ENCODE measurements around the gene ZNF33B.

DNA sequence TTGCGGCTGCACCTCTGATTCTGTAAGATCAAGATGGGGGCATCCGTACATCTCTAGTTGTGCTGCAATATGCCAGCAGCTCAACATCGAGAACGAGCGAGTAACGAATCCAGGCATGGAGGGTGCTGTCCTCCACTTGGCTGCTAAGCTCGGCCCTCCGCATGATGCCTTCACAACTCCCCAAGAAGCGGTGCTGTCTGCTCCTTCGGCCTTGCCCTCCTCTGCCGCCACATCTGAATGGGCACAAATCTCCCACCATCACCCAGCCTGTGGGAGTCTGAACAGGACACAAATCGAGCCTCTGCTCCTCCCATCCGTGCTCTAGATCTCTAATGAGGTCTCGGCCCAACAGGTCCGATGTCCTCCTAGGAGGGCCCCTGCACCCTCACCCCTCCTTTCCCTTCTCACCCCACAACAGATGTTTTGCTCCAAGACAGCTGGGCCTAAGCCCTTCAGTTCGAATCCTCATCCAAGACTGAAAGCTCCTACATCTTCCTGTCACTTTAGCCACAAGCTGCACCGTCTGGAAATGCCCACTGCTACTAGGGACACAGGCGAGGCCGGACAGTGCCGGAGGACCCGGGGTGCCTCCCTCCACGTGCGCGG lies 86.7 kb downstream of the ZNF33B start:
- TF ChIP-seq CTCF (IDR thresholded peaks at IDR 0.05) (no peak), POLR2A (IDR thresholded peaks at IDR 0.05) (no peak), EP300 (IDR thresholded peaks at IDR 0.05) (no peak)

Measured in ovary (tissue), 3 donors.